ENCODE measurements around the gene IMPG2. TPM values are rescaled to one million over a fixed set of nuclear protein-coding genes. Genes with fewer than 3 reads are reported as not detected.

Gene IMPG2
- total RNA-seq, 1 experiment from 2014 or later: 0.04 TPM

GRCh38 chr3:101235048-101235447, 85.3 kb downstream of the IMPG2 start:
- H2AFZ ChIP-seq (ENCODE audit: low read length): no peak overlapping the region
- DNase-seq: no peak
- H3K23me2 ChIP-seq (ENCODE audit: insufficient read length, low read depth, low read length, poor library complexity, severe bottlenecking): no peaks in the 10 kb centered on the region
- H2BK20ac ChIP-seq (ENCODE audit: low read depth, low read length, poor library complexity, severe bottlenecking): no peak overlapping the region
- no peak overlapping the region for H3K27ac Mint-ChIP-seq
- no peaks in the 10 kb centered on the region for H3K79me1 ChIP-seq (ENCODE audit: insufficient read depth, low read depth, low read length, poor library complexity, severe bottlenecking)
- H3K9me3 Mint-ChIP-seq: no peaks in the 10 kb centered on the region; a peak in 1 of 5 replicates
- no peak overlapping the region for H3K4me2 ChIP-seq (ENCODE audit: insufficient read depth, insufficient read length, low read length)
- H3K27me3 Mint-ChIP-seq (ENCODE audit: low read depth): no peaks in the 10 kb centered on the region
- no peak overlapping the region for H3K23ac ChIP-seq (ENCODE audit: insufficient read length, low read depth, low read length)
- no peak overlapping the region for H3K4ac ChIP-seq (ENCODE audit: low read depth, low read length)
- no peak overlapping the region for H3K27ac ChIP-seq (ENCODE audit: insufficient read length, low read depth, low read length)
- H3K9me3 ChIP-seq (ENCODE audit: control insufficient read depth, low read depth, low read length): no peaks in the 10 kb centered on the region
- no peak overlapping the region for H4K91ac ChIP-seq (ENCODE audit: insufficient read length, low read depth, low read length)
- H3K9ac ChIP-seq (ENCODE audit: extremely low read depth, insufficient read length, low read length): no peak overlapping the region
- H4K5ac ChIP-seq (ENCODE audit: insufficient read length, low read depth, low read length): no peak overlapping the region
- no peak for TF ChIP-seq CTCF (conservative IDR thresholded peaks at IDR 0.05)
- no peak overlapping the region for H4K8ac ChIP-seq (replicated peaks; ENCODE audit: insufficient read length, low read depth, low read length)
- H3K79me2 ChIP-seq (ENCODE audit: insufficient read depth, low read length): no peaks in the 10 kb centered on the region
- no peaks in the 10 kb centered on the region for H4K20me1 ChIP-seq (ENCODE audit: control insufficient read depth, insufficient read depth, insufficient read length)
- no peak overlapping the region for H2BK120ac ChIP-seq (ENCODE audit: low read depth, low read length, poor library complexity, severe bottlenecking)
- H2BK12ac ChIP-seq (ENCODE audit: insufficient read length, low read depth, low read length): no peak overlapping the region
- no peaks in the 10 kb centered on the region; a peak in 1 of 4 replicates for H3K4me1 Mint-ChIP-seq
- no peaks in the 10 kb centered on the region for H3K27me3 ChIP-seq (ENCODE audit: insufficient read depth, low read length)
- no peak overlapping the region for H3T11ph ChIP-seq (ENCODE audit: low read length)
- no peak overlapping the region for H2BK15ac ChIP-seq (ENCODE audit: low read depth, low read length)
- H3K4me3 Mint-ChIP-seq: no peak overlapping the region
- no peaks in the 10 kb centered on the region for H3K4me1 ChIP-seq (ENCODE audit: insufficient read depth, low read length)
- H3K14ac ChIP-seq (ENCODE audit: insufficient read depth, low read length): no peak overlapping the region
- H3K18ac ChIP-seq (ENCODE audit: insufficient read length, low read depth, low read length): no peak overlapping the region
- no peak overlapping the region for H3K56ac ChIP-seq (ENCODE audit: insufficient read length, low read depth, low read length)
- no peaks in the 10 kb centered on the region; a peak in 3 of 7 replicates for H3K36me3 Mint-ChIP-seq (ENCODE audit: insufficient read depth in 1 of 3, low read depth in 3 of 3)
- WGBS (ENCODE audit: extremely low coverage, insufficient read length, low lambda C conversion rate): no CpG with 5 or more reads among the region's 3 CpGs
- H2BK5ac ChIP-seq (ENCODE audit: insufficient read length, low read length): no peak overlapping the region
- no peak overlapping the region for H2AK5ac ChIP-seq (ENCODE audit: insufficient read length, low read length)

All from H9 (cell line).